GM19455 (cell line): ENCODE results near the gene HCRT.
"Not testable (repeated sequence)": the region's sequence is repeated elsewhere in the genome, so short reads cannot be mapped to it uniquely, and the experiment has no call there.

Experiments used
- ATAC-seq: cut with Tn5 transposase; IDR thresholded peaks from one replicate; pipeline ENCODE4 v1.9.1; 2021; ENCODE audit not compliant: unreplicated experiment

The HCRT gene

DNA sequence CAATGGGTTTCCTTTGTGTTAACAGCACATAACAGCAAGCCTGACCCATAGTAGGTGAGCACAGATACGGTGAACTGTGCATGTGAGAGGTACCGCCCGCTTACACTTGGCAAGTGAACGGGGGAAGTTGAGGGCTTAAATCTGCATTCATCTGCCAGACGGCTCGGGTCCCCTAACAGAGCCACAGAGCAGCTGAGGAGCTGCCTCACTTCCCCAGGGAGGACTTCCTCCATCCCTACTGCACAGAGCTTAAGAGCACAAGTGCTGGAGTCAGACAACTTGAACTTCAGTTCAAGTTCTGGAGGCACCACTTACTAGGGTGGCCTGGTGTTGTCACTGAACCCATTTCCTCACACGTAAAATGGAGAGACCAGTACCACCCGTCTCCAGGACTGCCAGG, 43.9 kb downstream of the HCRT start:
- no peak for ATAC-seq

- not testable (repeated sequence) for ATAC-seq
Measured at GRCh38 chr17:42140690-42141089, 44.6 kb downstream of the HCRT start.

DNA sequence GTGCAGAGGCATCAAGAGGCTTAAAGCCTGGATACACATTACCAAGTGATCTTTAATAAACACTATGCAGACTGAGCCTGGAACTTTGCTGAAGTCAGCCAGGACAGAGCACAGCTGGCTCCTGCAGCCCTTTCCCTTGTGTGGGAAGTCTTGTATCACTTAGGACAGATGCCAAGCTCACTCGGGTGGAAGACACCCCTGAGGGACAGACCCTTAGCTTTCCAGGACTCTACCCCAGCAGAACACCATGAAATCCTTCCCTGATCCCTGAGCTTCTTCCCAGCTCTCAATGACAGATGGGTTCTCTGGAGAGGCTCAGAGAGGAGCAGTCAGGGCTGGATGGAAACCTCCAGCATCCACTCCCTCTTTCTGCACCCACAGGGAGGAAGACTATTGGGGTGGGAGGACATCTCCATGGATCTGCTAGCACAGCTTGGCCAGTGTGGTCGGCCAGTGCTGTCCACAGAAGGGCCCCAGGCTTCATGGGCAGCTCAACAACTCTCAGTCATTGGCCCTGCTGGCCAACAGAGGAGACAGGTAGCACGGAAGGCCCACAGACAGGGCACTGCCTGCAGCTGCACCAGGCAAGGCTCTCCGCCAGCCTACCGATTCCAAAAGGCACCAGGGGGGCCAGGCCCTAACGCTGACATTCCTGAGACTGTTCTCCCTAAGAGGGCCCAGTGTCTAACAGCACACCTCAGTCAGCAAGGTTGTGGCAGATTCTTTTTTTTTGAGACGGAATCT, 46.3 kb downstream of the HCRT start:
- ATAC-seq: no peak

GRCh38 chr17:42136654-42137051, 48.6 kb downstream of the HCRT start:
- no peak for ATAC-seq

- no peak for ATAC-seq
Measured at GRCh38 chr17:42135664-42136653, 49.3 kb downstream of the HCRT start.

DNA sequence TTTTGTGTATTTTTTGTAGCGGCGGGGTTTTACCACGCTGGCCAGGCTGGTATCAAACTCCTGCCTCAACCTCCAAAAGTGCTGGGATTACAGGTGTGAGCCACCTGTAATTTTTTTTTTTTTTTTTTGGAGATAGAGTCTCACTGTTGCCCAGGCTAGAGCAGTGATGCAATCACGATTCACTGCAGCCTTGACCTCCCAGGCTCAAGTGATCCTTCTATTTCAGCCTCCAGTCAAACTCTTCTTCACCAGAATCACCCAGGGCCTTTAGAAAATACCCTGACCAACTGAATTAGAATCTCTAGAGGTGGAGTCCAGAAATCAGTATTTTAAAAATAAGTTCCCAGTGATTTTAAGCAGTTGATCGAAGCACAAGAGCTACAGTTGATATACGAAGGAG, 50.1 kb downstream of the HCRT start:
- no peak for ATAC-seq
